ENCODE results near the gene ENPEP.
A peak's percentile ranks its signal among the peaks of the same experiment; 100 is the strongest.

ENPEP gene

GRCh38 chr4:110508827-110509710, 33.1 kb downstream of the ENPEP start:
- Histone ChIP-seq H3K36me3 (ENCODE audit: insufficient read depth, low read length) (no peaks in the 10 kb centered on the region), H3K4me2 (ENCODE audit: low read length) (no peak overlapping the region), H3K27me3 (ENCODE audit: control insufficient read depth, insufficient read depth, low read length) (no peaks in the 10 kb centered on the region), H3K9ac (ENCODE audit: low read depth, low read length) (no peak overlapping the region), H3K4me3 (ENCODE audit: low read length) (no peak overlapping the region), H3K9me3 (replicated peaks; ENCODE audit: low read length) (no peaks in the 10 kb centered on the region), H3K4me1 (ENCODE audit: control insufficient read depth, insufficient read depth, low read length) (no peaks in the 10 kb centered on the region)

GRCh38 chr4:110510277-110510676, 34.3 kb downstream of the ENPEP start:
- no peaks in the 10 kb centered on the region for H3K27me3 ChIP-seq (ENCODE audit: control insufficient read depth, insufficient read depth, low read length)
- H3K4me3 ChIP-seq (ENCODE audit: low read length) = no peak overlapping the region
- no peaks in the 10 kb centered on the region for H3K4me1 ChIP-seq (ENCODE audit: control insufficient read depth, insufficient read depth, low read length)

GRCh38 chr4:110510955-110511544, 35.1 kb downstream of the ENPEP start:
- H3K4me3 ChIP-seq (ENCODE audit: low read length) = no peak overlapping the region
- no peaks in the 10 kb centered on the region for H3K9me3 ChIP-seq (replicated peaks; ENCODE audit: low read length)
- H3K4me1 ChIP-seq (ENCODE audit: control insufficient read depth, insufficient read depth, low read length) = no peaks in the 10 kb centered on the region
- no peak overlapping the region for H3K4me2 ChIP-seq (ENCODE audit: low read length)
- H3K9ac ChIP-seq (ENCODE audit: low read depth, low read length) = no peak overlapping the region
- no peaks in the 10 kb centered on the region for H3K36me3 ChIP-seq (ENCODE audit: insufficient read depth, low read length)
- no peaks in the 10 kb centered on the region for H3K27me3 ChIP-seq (ENCODE audit: control insufficient read depth, insufficient read depth, low read length)

More at GRCh38 chr4:110510277-110510676, 34.3 kb downstream of the ENPEP start:
- no peak overlapping the region for H3K9ac ChIP-seq (ENCODE audit: low read depth, low read length)
- H3K36me3 ChIP-seq (ENCODE audit: insufficient read depth, low read length) = no peaks in the 10 kb centered on the region
- no peak overlapping the region for H3K4me2 ChIP-seq (ENCODE audit: low read length)
- H3K9me3 ChIP-seq (replicated peaks; ENCODE audit: low read length) = no peaks in the 10 kb centered on the region

- no peaks in the 10 kb centered on the region for H3K4me1 ChIP-seq (ENCODE audit: control insufficient read depth, insufficient read depth, low read length)
- no peaks in the 10 kb centered on the region for H3K36me3 ChIP-seq (ENCODE audit: insufficient read depth, low read length)
- no peak overlapping the region for H3K4me3 ChIP-seq (ENCODE audit: low read length)
- H3K9me3 ChIP-seq (replicated peaks; ENCODE audit: low read length) = no peaks in the 10 kb centered on the region
- no peak overlapping the region for H3K9ac ChIP-seq (ENCODE audit: low read depth, low read length)
- no peaks in the 10 kb centered on the region for H3K27me3 ChIP-seq (ENCODE audit: control insufficient read depth, insufficient read depth, low read length)
- no peak overlapping the region for H3K4me2 ChIP-seq (ENCODE audit: low read length)
These were observed 36.9 kb downstream of the ENPEP start for GRCh38 chr4:110512901-110513300.

- Histone ChIP-seq H3K9me3 (replicated peaks; ENCODE audit: low read length) (no peaks in the 10 kb centered on the region), H3K4me1 (ENCODE audit: control insufficient read depth, insufficient read depth, low read length) (no peaks in the 10 kb centered on the region), H3K36me3 (ENCODE audit: insufficient read depth, low read length) (no peaks in the 10 kb centered on the region), H3K4me3 (ENCODE audit: low read length) (no peak overlapping the region), H3K9ac (ENCODE audit: low read depth, low read length) (no peak overlapping the region), H3K4me2 (ENCODE audit: low read length) (no peak overlapping the region), H3K27me3 (ENCODE audit: control insufficient read depth, insufficient read depth, low read length) (no peaks in the 10 kb centered on the region)
These were observed 39.0 kb downstream of the ENPEP start for GRCh38 chr4:110514889-110515479.

GRCh38 chr4:110515676-110516075, 39.7 kb downstream of the ENPEP start:
- peak overlapping the region; percentile 75 for H3K4me3 ChIP-seq (ENCODE audit: low read length)
- no peaks in the 10 kb centered on the region for H3K9me3 ChIP-seq (replicated peaks; ENCODE audit: low read length)
- H3K9ac ChIP-seq (ENCODE audit: low read depth, low read length) = peak overlapping the region; percentile 63

GRCh38 chr4:110516106-110516922, 40.4 kb downstream of the ENPEP start:
- H3K9ac ChIP-seq (ENCODE audit: low read depth, low read length) = peak overlapping the region; percentile 63
- H3K36me3 ChIP-seq (ENCODE audit: insufficient read depth, low read length) = no peaks in the 10 kb centered on the region
- H3K27me3 ChIP-seq (ENCODE audit: control insufficient read depth, insufficient read depth, low read length) = no peaks in the 10 kb centered on the region
- H3K4me3 ChIP-seq (ENCODE audit: low read length) = peak overlapping the region; percentile 75
- H3K9me3 ChIP-seq (replicated peaks; ENCODE audit: low read length) = no peaks in the 10 kb centered on the region
- H3K4me2 ChIP-seq (ENCODE audit: low read length) = peak overlapping the region; percentile 75
- H3K4me1 ChIP-seq (ENCODE audit: control insufficient read depth, insufficient read depth, low read length) = no peaks in the 10 kb centered on the region

More at GRCh38 chr4:110515676-110516075, 39.7 kb downstream of the ENPEP start:
- Histone ChIP-seq H3K4me2 (ENCODE audit: low read length) (peak overlapping the region; percentile 75), H3K4me1 (ENCODE audit: control insufficient read depth, insufficient read depth, low read length) (no peaks in the 10 kb centered on the region), H3K27me3 (ENCODE audit: control insufficient read depth, insufficient read depth, low read length) (no peaks in the 10 kb centered on the region), H3K36me3 (ENCODE audit: insufficient read depth, low read length) (no peaks in the 10 kb centered on the region)

- Histone ChIP-seq H3K36me3 (ENCODE audit: insufficient read depth, low read length) (no peaks in the 10 kb centered on the region), H3K4me3 (ENCODE audit: low read length) (no peak overlapping the region), H3K4me2 (ENCODE audit: low read length) (no peak overlapping the region), H3K9ac (ENCODE audit: low read depth, low read length) (no peak overlapping the region), H3K9me3 (replicated peaks; ENCODE audit: low read length) (no peaks in the 10 kb centered on the region), H3K27me3 (ENCODE audit: control insufficient read depth, insufficient read depth, low read length) (no peaks in the 10 kb centered on the region), H3K4me1 (ENCODE audit: control insufficient read depth, insufficient read depth, low read length) (no peaks in the 10 kb centered on the region)
These were observed 43.0 kb downstream of the ENPEP start for GRCh38 chr4:110518889-110519490.

GRCh38 chr4:110520886-110521285, 44.9 kb downstream of the ENPEP start:
- Histone ChIP-seq H3K9ac (ENCODE audit: low read depth, low read length) (no peak overlapping the region), H3K4me2 (ENCODE audit: low read length) (no peak overlapping the region), H3K4me1 (ENCODE audit: control insufficient read depth, insufficient read depth, low read length) (no peaks in the 10 kb centered on the region), H3K27me3 (ENCODE audit: control insufficient read depth, insufficient read depth, low read length) (no peaks in the 10 kb centered on the region), H3K36me3 (ENCODE audit: insufficient read depth, low read length) (no peaks in the 10 kb centered on the region), H3K9me3 (replicated peaks; ENCODE audit: low read length) (no peaks in the 10 kb centered on the region), H3K4me3 (ENCODE audit: low read length) (no peak overlapping the region)

- no peaks in the 10 kb centered on the region for H3K36me3 ChIP-seq (ENCODE audit: insufficient read depth, low read length)
- H3K9ac ChIP-seq (ENCODE audit: low read depth, low read length) = no peak overlapping the region
- H3K4me1 ChIP-seq (ENCODE audit: control insufficient read depth, insufficient read depth, low read length) = no peaks in the 10 kb centered on the region
- H3K4me2 ChIP-seq (ENCODE audit: low read length) = no peak overlapping the region
- no peak overlapping the region for H3K4me3 ChIP-seq (ENCODE audit: low read length)
- no peaks in the 10 kb centered on the region for H3K27me3 ChIP-seq (ENCODE audit: control insufficient read depth, insufficient read depth, low read length)
- H3K9me3 ChIP-seq (replicated peaks; ENCODE audit: low read length) = no peaks in the 10 kb centered on the region
These were observed 50.6 kb downstream of the ENPEP start for GRCh38 chr4:110526589-110526988.

- Histone ChIP-seq H3K36me3 (ENCODE audit: insufficient read depth, low read length) (no peaks in the 10 kb centered on the region), H3K27me3 (ENCODE audit: control insufficient read depth, insufficient read depth, low read length) (no peaks in the 10 kb centered on the region), H3K4me1 (ENCODE audit: control insufficient read depth, insufficient read depth, low read length) (no peaks in the 10 kb centered on the region), H3K9me3 (replicated peaks; ENCODE audit: low read length) (no peaks in the 10 kb centered on the region), H3K4me2 (ENCODE audit: low read length) (no peak overlapping the region), H3K4me3 (ENCODE audit: low read length) (no peak overlapping the region), H3K9ac (ENCODE audit: low read depth, low read length) (no peak overlapping the region)
These were observed 51.2 kb downstream of the ENPEP start for GRCh38 chr4:110527156-110527555.
